HepG2 (cell line): ENCODE measurements around the gene RNASE4. TPM values are rescaled to one million over a fixed set of nuclear protein-coding genes. Genes with fewer than 3 reads are reported as not detected.

Experiments
- BCL6 ChIP-seq: IDR thresholded peaks from 2 replicates; pipeline ENCODE4 v1.6.1; 2016; ENCODE audit warnings: missing genetic modification reagents, missing compliant biosample characterization
- EHMT2 ChIP-seq: fragments of 200-600 bp; sonication (generic); IDR thresholded peaks from 2 replicates; pipeline ENCODE4 v1.7.0; 2017; ENCODE audit warnings: antibody characterized with exemption, low read depth, low read length, borderline replicate concordance
- FOXC1 ChIP-seq: sonication (generic); formaldehyde crosslinking; IDR thresholded peaks from 2 replicates; pipeline ENCODE4 v1.8.0; 2022; ENCODE audit warnings: mild to moderate bottlenecking, missing genetic modification reagents, borderline replicate concordance
- FOXK2 ChIP-seq: fragments of 450-650 bp; IDR thresholded peaks from 2 replicates; pipeline ENCODE4 v1.6.1; 2016
- HDAC1 ChIP-seq: sonication (generic); formaldehyde crosslinking; IDR thresholded peaks from 2 replicates; pipeline ENCODE4 v1.5.1; 2020; ENCODE audit warnings: mild to moderate bottlenecking, missing genetic modification reagents
- HNF4A ChIP-seq: sonication (generic); formaldehyde crosslinking; IDR thresholded peaks from 2 replicates; pipeline ENCODE4 v1.4.0; 2020; ENCODE audit warnings: missing genetic modification reagents
- IKZF1 ChIP-seq: fragments of 450-650 bp; IDR thresholded peaks from 2 replicates; pipeline ENCODE4 v1.7.1; 2016
- KLF9 ChIP-seq: IDR thresholded peaks from 2 replicates; pipeline ENCODE4 v1.6.1; 2016; ENCODE audit warnings: low read depth
- MTA1 ChIP-seq: sonication (generic); formaldehyde crosslinking; IDR thresholded peaks from 2 replicates; pipeline ENCODE4 v1.4.0; 2020; ENCODE audit warnings: missing genetic modification reagents, mild to moderate bottlenecking, borderline replicate concordance
- PCBP1 ChIP-seq: fragments of 200-400 bp; formaldehyde crosslinking; IDR thresholded peaks from 2 replicates; pipeline ENCODE4 v1.6.1; 2017; ENCODE audit warnings: mild to moderate bottlenecking, low read depth, low read length, borderline replicate concordance
- SCMH1 ChIP-seq: sonication (generic); formaldehyde crosslinking; IDR thresholded peaks from 2 replicates; pipeline ENCODE4 v1.9.0; 2021; ENCODE audit warnings: missing genetic modification reagents, mild to moderate bottlenecking, borderline replicate concordance
- SMYD3 ChIP-seq: sonication (generic); formaldehyde crosslinking; IDR thresholded peaks from 2 replicates; pipeline ENCODE4 v1.8.1; 2023; ENCODE audit warnings: mild to moderate bottlenecking, missing genetic modification reagents
- SRSF4 ChIP-seq: fragments of 200-400 bp; formaldehyde crosslinking; IDR thresholded peaks from one replicate; pipeline ENCODE4 v1.6.1; 2018; ENCODE audit warnings: mild to moderate bottlenecking, low read depth, low read length, moderate library complexity; ENCODE audit not compliant: poor library complexity, severe bottlenecking
- ZNF224 ChIP-seq: sonication (generic); formaldehyde crosslinking; IDR thresholded peaks from 2 replicates; pipeline ENCODE4 v1.5.0; 2020; ENCODE audit warnings: mild to moderate bottlenecking, missing genetic modification reagents
- ZNF230 ChIP-seq: sonication (generic); formaldehyde crosslinking; IDR thresholded peaks from 2 replicates; pipeline ENCODE4 v1.4.0; 2020; ENCODE audit warnings: mild to moderate bottlenecking, missing genetic modification reagents
- ZNF317 ChIP-seq: sonication (generic); formaldehyde crosslinking; IDR thresholded peaks from 2 replicates; pipeline ENCODE4 v1.5.0; 2020; ENCODE audit warnings: mild to moderate bottlenecking, missing genetic modification reagents
- ZNF451 ChIP-seq: sonication (generic); formaldehyde crosslinking; IDR thresholded peaks from 2 replicates; pipeline ENCODE4 v1.5.0; 2020; ENCODE audit warnings: mild to moderate bottlenecking, missing genetic modification reagents
- ZNF552 ChIP-seq: sonication (generic); formaldehyde crosslinking; IDR thresholded peaks from 2 replicates; pipeline ENCODE4 v1.9.0; 2022; ENCODE audit warnings: missing genetic modification reagents, mild to moderate bottlenecking, borderline replicate concordance
- ZNF629 ChIP-seq: sonication (generic); formaldehyde crosslinking; conservative IDR thresholded peaks from 2 replicates; pipeline ENCODE4 v1.5.0; 2020; ENCODE audit warnings: missing genetic modification reagents
- ZNF782 ChIP-seq: sonication (generic); formaldehyde crosslinking; IDR thresholded peaks from 2 replicates; pipeline ENCODE4 v1.4.0; 2020; ENCODE audit warnings: missing genetic modification reagents, mild to moderate bottlenecking, borderline replicate concordance
- ZSCAN31 ChIP-seq: sonication (generic); formaldehyde crosslinking; IDR thresholded peaks from 2 replicates; pipeline ENCODE4 v1.5.0; 2020; ENCODE audit warnings: low read depth, mild to moderate bottlenecking, missing genetic modification reagents
- polyA plus RNA-seq, 8 experiments: library from polyadenylated mRNA; depleted of rRNA in 3 of 8; stranded (reverse) in 7 of 8; unstranded in 1 of 8; fragments of >200 nt; fragmentation: Illumina TruSeq in 4 of 8; extraction: Trizol in 4 of 8; gene quantifications; 2 replicates each; pipeline versions ENCODE4 v1.2.1 to v1.2.3, GENCODE V29; 2011 to 2016; ENCODE audit warnings: low read depth in 4 of 8, missing spikeins in 1 of 8, mixed read lengths in 1 of 8; ENCODE audit not compliant: insufficient read depth in 1 of 8
- total RNA-seq, 5 experiments: library from RNA; depleted of rRNA; stranded (reverse); fragments of >200 nt; fragmentation: Illumina TruSeq; extraction: Trizol; gene quantifications; 2 replicates each; pipeline ENCODE4 v1.2.3, GENCODE V29; 2016; ENCODE audit warnings: low read depth in 1 of 5
- TF ChIP-seq, protein P1 (sequence below): sonication (generic); formaldehyde crosslinking; conservative IDR thresholded peaks from 2 replicates; pipeline ENCODE4 v1.8.0; 2022; ENCODE audit warnings: low read depth, missing genetic modification reagents
- TF ChIP-seq, protein P2 (sequence below): IDR thresholded peaks from 2 replicates; pipeline ENCODE4 v1.6.1; 2016; ENCODE audit warnings: missing compliant biosample characterization, missing genetic modification reagents, borderline replicate concordance
- TF ChIP-seq, protein P3 (sequence below): sonication (generic); formaldehyde crosslinking; IDR thresholded peaks from 2 replicates; pipeline ENCODE4 v1.8.1; 2022; ENCODE audit warnings: low read depth, mild to moderate bottlenecking, missing genetic modification reagents
- TF ChIP-seq, protein P4 (sequence below): IDR thresholded peaks from 2 replicates; pipeline ENCODE4 v1.6.1; 2016; ENCODE audit warnings: missing compliant biosample characterization, missing genetic modification reagents, borderline replicate concordance

The RNASE4 gene
- total and polyA plus RNA-seq, 2 of the 13 experiments (the other 11 are each of a cell fraction or from before 2014, with no cell fraction given) = 109 to 983 TPM

DNA sequence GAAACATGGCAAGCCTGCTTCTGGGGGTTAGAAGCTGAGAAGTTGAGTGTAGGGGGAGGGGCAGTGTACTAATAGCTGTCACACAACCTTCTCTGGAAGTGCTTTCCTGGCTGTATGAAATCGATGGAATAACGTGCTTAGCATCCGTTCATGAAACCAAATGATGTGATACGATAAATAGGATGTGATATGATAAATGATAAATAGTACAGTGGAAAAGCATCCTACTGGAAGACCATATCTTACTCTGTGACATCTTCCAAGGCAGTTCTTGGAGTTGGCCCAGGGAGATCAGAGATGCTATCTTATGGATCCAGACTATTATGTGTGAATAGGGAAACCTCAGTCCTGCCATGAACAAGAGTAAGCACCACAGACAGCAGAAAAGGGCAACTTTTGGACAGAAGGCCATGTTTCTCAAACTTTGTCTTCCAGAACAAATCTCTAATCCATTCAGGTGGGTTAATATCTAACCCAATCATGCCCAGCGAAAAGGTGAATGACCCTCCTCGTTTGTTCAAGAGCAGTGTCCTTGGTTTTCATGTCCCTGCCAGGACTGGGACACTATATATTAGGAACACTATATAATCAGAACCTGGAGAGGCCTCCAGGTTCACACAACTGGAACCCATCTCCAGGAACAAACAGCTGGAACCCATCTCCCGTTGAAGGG is 3.9 kb downstream of the RNASE4 start, which contains the start of gene ANG (continued):
- TF ChIP-seq, protein P1, sequence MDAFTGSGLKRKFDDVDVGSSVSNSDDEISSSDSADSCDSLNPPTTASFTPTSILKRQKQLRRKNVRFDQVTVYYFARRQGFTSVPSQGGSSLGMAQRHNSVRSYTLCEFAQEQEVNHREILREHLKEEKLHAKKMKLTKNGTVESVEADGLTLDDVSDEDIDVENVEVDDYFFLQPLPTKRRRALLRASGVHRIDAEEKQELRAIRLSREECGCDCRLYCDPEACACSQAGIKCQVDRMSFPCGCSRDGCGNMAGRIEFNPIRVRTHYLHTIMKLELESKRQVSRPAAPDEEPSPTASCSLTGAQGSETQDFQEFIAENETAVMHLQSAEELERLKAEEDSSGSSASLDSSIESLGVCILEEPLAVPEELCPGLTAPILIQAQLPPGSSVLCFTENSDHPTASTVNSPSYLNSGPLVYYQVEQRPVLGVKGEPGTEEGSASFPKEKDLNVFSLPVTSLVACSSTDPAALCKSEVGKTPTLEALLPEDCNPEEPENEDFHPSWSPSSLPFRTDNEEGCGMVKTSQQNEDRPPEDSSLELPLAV (CRISPR knock-in tag) = no peak
- TF ChIP-seq SCMH1 (CRISPR knock-in tag) = no peak
- no peak for TF ChIP-seq ZNF317
- TF ChIP-seq HDAC1 = no peak
- TF ChIP-seq FOXK2 = no peak
- no peak for TF ChIP-seq SMYD3 (CRISPR knock-in tag)
- TF ChIP-seq, protein P2, sequence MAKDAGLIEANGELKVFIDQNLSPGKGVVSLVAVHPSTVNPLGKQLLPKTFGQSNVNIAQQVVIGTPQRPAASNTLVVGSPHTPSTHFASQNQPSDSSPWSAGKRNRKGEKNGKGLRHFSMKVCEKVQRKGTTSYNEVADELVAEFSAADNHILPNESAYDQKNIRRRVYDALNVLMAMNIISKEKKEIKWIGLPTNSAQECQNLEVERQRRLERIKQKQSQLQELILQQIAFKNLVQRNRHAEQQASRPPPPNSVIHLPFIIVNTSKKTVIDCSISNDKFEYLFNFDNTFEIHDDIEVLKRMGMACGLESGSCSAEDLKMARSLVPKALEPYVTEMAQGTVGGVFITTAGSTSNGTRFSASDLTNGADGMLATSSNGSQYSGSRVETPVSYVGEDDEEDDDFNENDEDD (CRISPR knock-in tag) = no peak
- no peak for TF ChIP-seq ZNF451 (CRISPR knock-in tag)
- TF ChIP-seq ZNF782 (CRISPR knock-in tag) = no peak
- no peak for TF ChIP-seq FOXC1 (CRISPR knock-in tag)
- TF ChIP-seq EHMT2 = no peak
- TF ChIP-seq ZNF629 (CRISPR knock-in tag) = no peak
- TF ChIP-seq KLF9 (CRISPR knock-in tag) = no peak
- no peak for TF ChIP-seq PCBP1
- no peak for TF ChIP-seq ZNF552 (CRISPR knock-in tag)
- TF ChIP-seq, protein P3, sequence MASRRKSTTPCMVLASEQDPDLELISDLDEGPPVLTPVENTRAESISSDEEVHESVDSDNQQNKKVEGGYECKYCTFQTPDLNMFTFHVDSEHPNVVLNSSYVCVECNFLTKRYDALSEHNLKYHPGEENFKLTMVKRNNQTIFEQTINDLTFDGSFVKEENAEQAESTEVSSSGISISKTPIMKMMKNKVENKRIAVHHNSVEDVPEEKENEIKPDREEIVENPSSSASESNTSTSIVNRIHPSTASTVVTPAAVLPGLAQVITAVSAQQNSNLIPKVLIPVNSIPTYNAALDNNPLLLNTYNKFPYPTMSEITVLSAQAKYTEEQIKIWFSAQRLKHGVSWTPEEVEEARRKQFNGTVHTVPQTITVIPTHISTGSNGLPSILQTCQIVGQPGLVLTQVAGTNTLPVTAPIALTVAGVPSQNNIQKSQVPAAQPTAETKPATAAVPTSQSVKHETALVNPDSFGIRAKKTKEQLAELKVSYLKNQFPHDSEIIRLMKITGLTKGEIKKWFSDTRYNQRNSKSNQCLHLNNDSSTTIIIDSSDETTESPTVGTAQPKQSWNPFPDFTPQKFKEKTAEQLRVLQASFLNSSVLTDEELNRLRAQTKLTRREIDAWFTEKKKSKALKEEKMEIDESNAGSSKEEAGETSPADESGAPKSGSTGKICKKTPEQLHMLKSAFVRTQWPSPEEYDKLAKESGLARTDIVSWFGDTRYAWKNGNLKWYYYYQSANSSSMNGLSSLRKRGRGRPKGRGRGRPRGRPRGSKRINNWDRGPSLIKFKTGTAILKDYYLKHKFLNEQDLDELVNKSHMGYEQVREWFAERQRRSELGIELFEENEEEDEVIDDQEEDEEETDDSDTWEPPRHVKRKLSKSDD = no peak; the same call in 1 of the 2 replicates
- TF ChIP-seq ZSCAN31 (CRISPR knock-in tag) = peak; percentile 50; the same call in 1 of the 2 replicates
- TF ChIP-seq, protein P4, sequence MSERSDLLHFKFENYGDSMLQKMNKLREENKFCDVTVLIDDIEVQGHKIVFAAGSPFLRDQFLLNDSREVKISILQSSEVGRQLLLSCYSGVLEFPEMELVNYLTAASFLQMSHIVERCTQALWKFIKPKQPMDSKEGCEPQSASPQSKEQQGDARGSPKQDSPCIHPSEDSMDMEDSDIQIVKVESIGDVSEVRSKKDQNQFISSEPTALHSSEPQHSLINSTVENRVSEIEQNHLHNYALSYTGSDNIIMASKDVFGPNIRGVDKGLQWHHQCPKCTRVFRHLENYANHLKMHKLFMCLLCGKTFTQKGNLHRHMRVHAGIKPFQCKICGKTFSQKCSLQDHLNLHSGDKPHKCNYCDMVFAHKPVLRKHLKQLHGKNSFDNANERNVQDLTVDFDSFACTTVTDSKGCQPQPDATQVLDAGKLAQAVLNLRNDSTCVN (CRISPR knock-in tag) = peak; percentile 7; the same call in 1 of the 2 replicates
- peak; percentile 53 for TF ChIP-seq HNF4A
- TF ChIP-seq ZNF230 (CRISPR knock-in tag) = no peak
- no peak for TF ChIP-seq IKZF1
- no peak for TF ChIP-seq ZNF224 (CRISPR knock-in tag)
- no peak for TF ChIP-seq SRSF4
- peak; percentile 86 for TF ChIP-seq BCL6
- TF ChIP-seq MTA1 (CRISPR knock-in tag) = no peak
